Erythroblast (primary cell): Measurements from ENCODE around the gene BLTP3A.
A peak's percentile ranks its signal among the peaks of the same experiment; 100 is the strongest.

Experiments used
- DNase-seq, 2 experiments: peaks; one replicate each; lab custom pipeline; 2025; lab: John Stamatoyannopoulos, UW
- GATA1 ChIP-seq: IDR thresholded peaks from 2 replicates; pipeline ENCODE4 v1.6.1; 2011; ENCODE audit warnings: low read depth, mild to moderate bottlenecking, control low read depth, low read length, moderate library complexity
- POLR2A ChIP-seq: IDR thresholded peaks from 2 replicates; pipeline ENCODE4 v1.6.1; 2011; ENCODE audit warnings: mild to moderate bottlenecking, low read length

BLTP3A gene

DNA sequence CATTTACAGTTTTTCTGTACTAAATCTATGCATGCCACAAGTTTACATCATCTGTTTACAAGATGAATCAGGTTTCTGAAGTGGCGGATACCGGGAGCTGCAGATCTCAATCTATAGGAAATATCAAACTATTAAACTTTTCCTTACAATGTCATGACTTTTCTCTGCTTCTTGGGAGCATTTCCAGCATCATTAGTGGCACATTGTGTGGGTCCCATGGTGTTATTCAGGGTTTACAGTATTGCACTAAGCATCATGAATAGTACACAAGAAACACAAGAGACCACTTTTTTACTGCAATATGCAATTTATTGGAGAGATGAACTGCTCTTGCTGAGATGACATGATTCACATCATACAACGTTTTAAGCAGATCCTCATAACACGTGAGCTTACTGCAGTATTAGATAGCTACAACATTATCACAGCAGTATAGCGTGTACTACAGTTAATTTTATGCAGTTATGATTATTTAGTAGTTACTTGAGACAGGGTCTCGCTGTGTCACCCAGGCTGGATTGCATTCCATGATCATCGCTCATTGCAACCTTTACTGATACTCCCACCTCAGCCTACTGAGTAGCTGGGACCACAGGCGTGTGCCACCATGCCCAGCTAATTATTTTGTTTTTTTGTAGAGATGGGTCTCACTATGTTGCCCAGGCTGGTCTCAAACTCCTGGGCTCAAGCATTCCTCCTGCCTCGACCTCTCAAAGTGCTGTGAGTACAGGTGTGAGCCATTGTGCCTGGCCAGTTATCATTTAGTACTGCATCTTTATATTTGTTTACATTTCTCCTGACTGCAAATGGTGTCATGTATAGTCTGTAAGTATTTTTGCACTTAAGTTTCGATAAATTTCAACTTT lies 18.4 kb downstream of the BLTP3A start:
- no peak for DNase-seq
- TF ChIP-seq POLR2A, result no peak
- TF ChIP-seq GATA1, result no peak

DNA sequence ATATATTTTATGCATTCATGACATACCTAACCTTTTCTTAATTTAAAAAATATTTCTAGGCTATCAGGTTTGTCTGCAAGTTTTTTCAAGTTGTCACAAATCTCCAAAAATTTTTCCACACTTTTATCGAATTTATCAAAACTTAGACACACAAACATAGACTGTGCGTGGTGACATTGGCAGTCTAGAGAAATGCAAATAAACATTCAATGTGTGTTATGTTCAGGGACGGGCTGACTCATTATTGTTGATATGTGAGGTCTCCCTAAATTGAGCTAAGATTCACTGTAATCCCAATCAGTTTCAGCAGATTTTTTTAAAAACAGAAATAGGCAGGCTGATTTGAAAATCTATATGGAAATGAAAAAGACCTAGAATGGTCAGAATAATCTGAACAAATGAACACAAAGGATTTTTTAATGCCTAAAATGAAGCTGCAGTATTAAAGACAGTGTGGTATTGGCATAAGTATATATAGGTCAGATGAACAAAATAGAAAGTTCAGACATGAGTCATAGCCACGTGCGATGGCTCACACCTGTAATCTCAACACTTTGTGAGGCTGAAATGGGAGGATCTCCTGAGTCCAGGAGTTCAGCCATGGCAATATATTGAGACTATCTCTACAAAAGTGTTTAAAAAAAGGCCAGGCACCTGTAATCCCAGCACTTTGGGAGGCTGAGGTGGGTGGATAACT lies 19.2 kb downstream of the BLTP3A start:
- no peak for DNase-seq
- no peak for TF ChIP-seq POLR2A
- no peak for TF ChIP-seq GATA1

DNA sequence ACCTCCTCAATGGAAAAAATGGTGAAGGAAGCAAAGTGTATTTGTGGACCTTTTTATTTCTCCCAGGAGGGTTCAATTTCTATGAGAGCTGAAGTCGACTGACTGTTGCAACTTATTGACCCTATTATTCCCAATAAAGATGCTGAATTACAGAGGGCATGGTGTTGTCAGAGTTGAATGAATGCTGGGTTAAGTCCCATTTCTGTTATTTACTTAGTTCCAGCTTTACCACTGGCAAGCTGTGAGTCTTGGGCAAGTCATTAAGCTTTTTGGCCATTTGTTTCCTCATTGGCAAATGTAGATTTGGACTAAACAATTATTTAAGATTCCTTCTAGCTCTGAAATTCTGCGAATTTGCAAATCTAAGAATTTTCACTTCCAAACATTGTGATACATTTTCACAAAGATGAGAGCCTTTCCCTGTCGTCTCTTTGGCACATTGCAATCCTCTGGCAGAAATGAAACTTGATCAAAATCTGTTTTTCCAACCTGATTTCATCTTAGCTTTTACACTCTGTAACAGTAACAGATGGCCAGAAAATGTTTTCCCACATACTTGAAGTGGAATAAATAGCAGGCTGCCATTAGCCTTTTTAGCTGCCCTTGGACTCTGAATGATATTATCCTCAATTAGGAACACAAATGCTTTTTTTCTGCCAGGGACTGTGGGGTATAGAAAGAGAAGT lies 21.3 kb downstream of the BLTP3A start:
- DNase-seq, result no peak
- no peak for TF ChIP-seq POLR2A
- no peak for TF ChIP-seq GATA1

DNA sequence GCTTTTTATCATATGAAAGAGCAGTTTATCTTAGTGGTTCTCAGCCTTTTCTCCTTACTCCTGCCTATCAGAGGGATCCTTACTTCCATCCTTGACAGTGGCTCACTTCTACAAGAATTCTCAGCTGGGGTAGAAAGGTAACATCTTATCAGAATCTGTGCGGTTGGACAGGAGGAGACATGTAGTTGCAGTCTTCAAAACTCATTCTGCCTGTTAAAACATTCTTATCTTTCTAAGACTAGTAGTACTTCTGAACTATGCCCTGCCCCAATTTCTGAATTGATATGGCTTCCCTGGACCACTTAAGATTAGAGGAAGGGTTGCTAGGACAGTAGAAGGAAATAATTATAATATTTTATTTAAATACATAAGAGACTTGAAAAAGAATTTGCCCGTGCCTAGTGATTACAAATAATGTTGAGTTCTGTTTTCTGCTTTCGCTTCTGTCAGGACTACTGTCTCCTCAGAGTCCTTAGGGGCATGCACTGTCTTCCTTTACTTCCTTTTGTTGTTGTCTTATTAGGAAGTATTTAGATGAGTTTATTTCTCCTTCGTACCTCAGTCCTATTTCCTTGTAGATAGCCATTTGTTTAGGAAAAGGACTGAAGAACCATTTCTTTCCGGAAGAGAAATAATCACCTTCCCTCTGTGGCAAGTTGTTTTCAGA lies 24.9 kb downstream of the BLTP3A start:
- DNase-seq, result peak; percentile 59 to 82
- TF ChIP-seq POLR2A, result no peak
- no peak for TF ChIP-seq GATA1

- no peak for DNase-seq
- no peak for TF ChIP-seq GATA1
- TF ChIP-seq POLR2A, result no peak
Measured at GRCh38 chr6:34817446-34817845, 25.6 kb downstream of the BLTP3A start.

DNA sequence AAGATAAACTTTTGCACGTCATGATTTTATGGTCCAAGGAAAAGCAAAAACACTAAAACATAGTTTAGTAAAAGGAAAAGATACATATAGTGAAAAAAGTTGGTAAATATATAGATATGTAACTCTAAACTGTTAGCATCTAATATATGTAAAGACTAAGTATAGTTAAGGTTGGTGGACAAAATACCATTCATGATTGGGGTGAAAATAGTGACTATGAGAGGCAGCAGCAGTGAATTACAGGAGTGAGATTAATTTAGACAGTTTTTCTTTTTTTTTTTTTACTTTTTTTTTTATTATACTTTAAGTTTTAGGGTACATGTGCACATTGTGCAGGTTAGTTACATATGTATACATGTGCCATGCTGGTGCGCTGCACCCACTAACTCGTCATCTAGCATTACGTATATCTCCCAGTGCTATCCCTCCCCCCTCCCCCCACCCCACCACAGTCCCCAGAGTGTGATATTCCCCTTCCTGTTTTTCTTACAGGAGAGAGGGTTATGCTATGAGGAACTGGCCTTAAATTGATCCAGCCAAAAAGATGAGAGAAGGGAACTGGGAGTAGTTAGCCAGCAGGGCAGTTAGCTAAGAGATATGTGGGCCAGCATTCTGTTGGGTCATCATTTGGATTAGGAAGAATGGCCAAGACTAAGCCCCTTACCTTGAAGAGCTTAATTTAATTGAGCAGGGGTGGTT lies 27.1 kb downstream of the BLTP3A start:
- DNase-seq, result peak in 1 of 2 experiments; percentile 45

GRCh38 chr6:34819571-34820480 lies 27.9 kb downstream of the BLTP3A start:
- DNase-seq, result peak; percentile 46 to 55

DNA sequence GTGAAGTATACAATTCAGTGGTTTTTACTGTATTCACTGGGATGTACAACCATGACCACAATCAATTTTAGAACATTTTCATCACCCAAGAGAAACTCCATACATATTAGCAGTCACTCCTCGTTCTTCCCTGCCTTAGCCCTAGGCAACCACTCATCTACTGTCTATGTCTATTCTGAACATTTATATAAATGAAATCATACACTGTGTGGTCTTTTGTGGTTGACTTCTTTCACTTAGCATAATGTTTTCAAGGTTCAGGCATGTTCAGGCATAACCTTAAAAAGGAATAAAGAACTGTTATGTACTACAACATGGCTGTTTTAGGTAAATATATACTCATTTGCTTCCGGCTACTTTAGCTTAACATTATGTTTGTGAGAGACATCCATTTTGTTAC lies 37.3 kb downstream of the BLTP3A start:
- TF ChIP-seq GATA1 (no peak), POLR2A (no peak)

More at GRCh38 chr6:34819571-34820480, 27.9 kb downstream of the BLTP3A start:
- TF ChIP-seq POLR2A (no peak), GATA1 (no peak)

DNA sequence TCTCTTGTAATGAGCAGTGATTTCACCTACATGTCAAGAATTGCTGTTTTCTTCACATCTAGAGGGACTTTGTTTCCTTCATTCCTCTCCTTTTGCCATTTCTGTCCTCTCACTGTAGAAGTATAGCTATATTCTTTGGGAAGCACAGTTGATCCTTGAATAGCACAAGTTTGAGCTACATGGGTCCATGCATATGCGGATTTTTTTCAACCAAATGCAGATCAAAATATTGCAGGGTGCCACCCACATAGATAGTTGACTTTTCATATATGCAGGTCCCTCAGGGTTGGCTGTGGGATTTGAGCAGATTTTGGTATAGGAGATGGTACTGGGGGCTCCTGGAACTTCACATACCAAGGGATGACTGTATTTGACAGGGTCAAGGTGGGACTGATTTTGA lies 41.1 kb downstream of the BLTP3A start:
- no peak for DNase-seq
- TF ChIP-seq GATA1, result no peak
- no peak for TF ChIP-seq POLR2A

More for the DNA sequence above, 37.3 kb downstream of the BLTP3A start:
- DNase-seq, result no peak

- TF ChIP-seq POLR2A (no peak), GATA1 (no peak)
- peak; percentile 21 to 50 for DNase-seq
Measured at GRCh38 chr6:34834789-34835518, 43.1 kb downstream of the BLTP3A start.

DNA sequence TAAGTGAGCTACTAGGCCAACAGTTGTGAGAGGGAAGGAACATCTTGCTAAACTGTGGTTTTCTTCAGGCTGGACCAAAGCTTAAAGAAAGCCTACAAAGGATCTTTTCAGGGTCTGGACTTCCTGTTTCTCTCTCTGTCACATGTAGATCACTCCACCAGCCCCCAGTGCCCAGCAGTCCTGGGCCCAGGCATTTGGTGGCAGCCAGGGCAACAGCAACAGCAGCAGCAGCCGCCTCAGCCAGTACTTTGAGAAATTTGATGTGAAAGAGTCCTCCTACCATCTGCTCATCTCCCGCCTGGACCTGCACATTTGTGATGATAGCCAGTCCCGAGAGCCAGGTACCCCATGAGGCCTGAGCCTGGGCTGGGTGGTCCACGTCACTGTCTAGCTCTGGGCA lies 44.1 kb downstream of the BLTP3A start:
- no peak for TF ChIP-seq GATA1
- TF ChIP-seq POLR2A, result no peak
- DNase-seq, result no peak
